ENCODE results near the gene CA9. TPM values are rescaled to one million over a fixed set of nuclear protein-coding genes. Genes with fewer than 3 reads are reported as not detected.
"Not testable (repeated sequence)": the region's sequence is repeated elsewhere in the genome, so short reads cannot be mapped to it uniquely, and the experiment has no call there.

Gene CA9
- total and polyA plus RNA-seq, 4 donors = 0.88 to 2.4 (median 1.3) TPM

GRCh38 chr9:35629597-35629996 is 44.1 kb upstream of the CA9 start:
- no peak overlapping the region for H3K27ac ChIP-seq (ENCODE audit: low read depth in 1 of 2, low read length in 1 of 2)
- no peak for ATAC-seq (ENCODE audit: insufficient read depth, low FRiP score)
- H3K27me3 ChIP-seq (ENCODE audit: control insufficient read depth in 3 of 3, insufficient read depth in 3 of 3, low read length in 2 of 3) = no peaks in the 10 kb centered on the region
- 89 to 95% methylated on average over 5 of the region's 5 CpGs for WGBS, 2 donors
- H3K4me1 ChIP-seq (ENCODE audit: control insufficient read depth in 5 of 5, insufficient read depth in 5 of 5, low read length in 5 of 5) = no peaks in the 10 kb centered on the region
- no peak overlapping the region for H3K9ac ChIP-seq (ENCODE audit: insufficient read depth in 1 of 2, low read length in 2 of 2)
- H3K4me3 ChIP-seq = no peak overlapping the region
- TF ChIP-seq, protein P1, sequence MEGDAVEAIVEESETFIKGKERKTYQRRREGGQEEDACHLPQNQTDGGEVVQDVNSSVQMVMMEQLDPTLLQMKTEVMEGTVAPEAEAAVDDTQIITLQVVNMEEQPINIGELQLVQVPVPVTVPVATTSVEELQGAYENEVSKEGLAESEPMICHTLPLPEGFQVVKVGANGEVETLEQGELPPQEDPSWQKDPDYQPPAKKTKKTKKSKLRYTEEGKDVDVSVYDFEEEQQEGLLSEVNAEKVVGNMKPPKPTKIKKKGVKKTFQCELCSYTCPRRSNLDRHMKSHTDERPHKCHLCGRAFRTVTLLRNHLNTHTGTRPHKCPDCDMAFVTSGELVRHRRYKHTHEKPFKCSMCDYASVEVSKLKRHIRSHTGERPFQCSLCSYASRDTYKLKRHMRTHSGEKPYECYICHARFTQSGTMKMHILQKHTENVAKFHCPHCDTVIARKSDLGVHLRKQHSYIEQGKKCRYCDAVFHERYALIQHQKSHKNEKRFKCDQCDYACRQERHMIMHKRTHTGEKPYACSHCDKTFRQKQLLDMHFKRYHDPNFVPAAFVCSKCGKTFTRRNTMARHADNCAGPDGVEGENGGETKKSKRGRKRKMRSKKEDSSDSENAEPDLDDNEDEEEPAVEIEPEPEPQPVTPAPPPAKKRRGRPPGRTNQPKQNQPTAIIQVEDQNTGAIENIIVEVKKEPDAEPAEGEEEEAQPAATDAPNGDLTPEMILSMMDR (IDR thresholded peaks at IDR 0.05; ENCODE audit: control extremely low read depth, extremely low read depth) = no peak
- H3K36me3 ChIP-seq (ENCODE audit: control insufficient read depth in 4 of 4, insufficient read depth in 4 of 4, low read length in 4 of 4) = no peaks in the 10 kb centered on the region
- DNase-seq = no peak
- H3K9me3 ChIP-seq (ENCODE audit: control insufficient read depth in 4 of 4, insufficient read depth in 3 of 4, low read length in 3 of 4) = no peaks in the 10 kb centered on the region

- TF ChIP-seq, protein P1 (IDR thresholded peaks at IDR 0.05; ENCODE audit: control extremely low read depth, extremely low read depth) = no peak
- ATAC-seq (ENCODE audit: insufficient read depth, low FRiP score) (no peak), DNase-seq (no peak)
- Histone ChIP-seq H3K27ac (ENCODE audit: low read depth in 1 of 2, low read length in 1 of 2) (no peak overlapping the region), H3K9me3 (ENCODE audit: control insufficient read depth in 4 of 4, insufficient read depth in 3 of 4, low read length in 3 of 4) (no peaks in the 10 kb centered on the region), H3K9ac (ENCODE audit: insufficient read depth in 1 of 2, low read length in 2 of 2) (no peak overlapping the region), H3K36me3 (ENCODE audit: control insufficient read depth in 4 of 4, insufficient read depth in 4 of 4, low read length in 4 of 4) (no peaks in the 10 kb centered on the region), H3K4me3 (no peak overlapping the region), H3K4me1 (ENCODE audit: control insufficient read depth in 5 of 5, insufficient read depth in 5 of 5, low read length in 5 of 5) (peaks cover 0 to 5% (median 0%) of the 10 kb centered on the region in 5 donors), H3K27me3 (ENCODE audit: control insufficient read depth in 3 of 3, insufficient read depth in 3 of 3, low read length in 2 of 3) (no peaks in the 10 kb centered on the region)
Observed at GRCh38 chr9:35635730-35636129, 38.0 kb upstream of the CA9 start.

GRCh38 chr9:35636135-35636876 is 37.4 kb upstream of the CA9 start:
- H3K36me3 ChIP-seq (ENCODE audit: control insufficient read depth in 4 of 4, insufficient read depth in 4 of 4, low read length in 4 of 4) = no peaks in the 10 kb centered on the region
- ATAC-seq (ENCODE audit: insufficient read depth, low FRiP score) (no peak), DNase-seq (no peak)
- peak overlapping the region in 1 of 2 donors; percentile 4 for H3K27ac ChIP-seq (ENCODE audit: low read depth in 1 of 2, low read length in 1 of 2)
- WGBS, 2 donors = 74 to 77% methylated on average over 9 of the region's 9 CpGs
- H3K27me3 ChIP-seq (ENCODE audit: control insufficient read depth in 3 of 3, insufficient read depth in 3 of 3, low read length in 2 of 3) = no peaks in the 10 kb centered on the region
- no peak overlapping the region for H3K9ac ChIP-seq (ENCODE audit: insufficient read depth in 1 of 2, low read length in 2 of 2)
- no peaks in the 10 kb centered on the region for H3K9me3 ChIP-seq (ENCODE audit: control insufficient read depth in 4 of 4, insufficient read depth in 3 of 4, low read length in 3 of 4)
- TF ChIP-seq, protein P1 (IDR thresholded peaks at IDR 0.05; ENCODE audit: control extremely low read depth, extremely low read depth) = no peak
- H3K4me3 ChIP-seq = no peak overlapping the region
- peaks cover 0 to 5% (median 0%) of the 10 kb centered on the region in 5 donors for H3K4me1 ChIP-seq (ENCODE audit: control insufficient read depth in 5 of 5, insufficient read depth in 5 of 5, low read length in 5 of 5)

DNA sequence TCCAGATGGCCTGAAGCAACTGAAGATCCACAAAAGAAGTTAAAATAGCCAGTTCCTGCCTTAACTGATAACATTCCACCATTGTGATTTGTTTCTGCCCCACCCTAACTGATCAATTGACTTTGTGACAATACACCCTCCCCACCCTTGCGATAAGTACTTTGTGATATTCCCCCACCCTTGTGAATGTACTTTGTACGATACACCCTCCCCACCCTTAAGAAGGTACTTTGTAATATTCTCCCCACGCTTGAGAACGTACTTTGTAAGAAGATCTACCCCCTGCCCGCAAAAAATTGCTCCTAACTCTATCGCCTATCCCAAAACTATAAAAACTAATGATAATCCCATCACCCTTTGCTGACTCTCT is 36.9 kb upstream of the CA9 start:
- not testable (repeated sequence) for H3K9ac ChIP-seq (ENCODE audit: insufficient read depth in 1 of 2, low read length in 2 of 2); H3K4me1 ChIP-seq (ENCODE audit: control insufficient read depth in 5 of 5, insufficient read depth in 5 of 5, low read length in 5 of 5); H3K27ac ChIP-seq (ENCODE audit: low read depth in 1 of 2, low read length in 1 of 2); H3K27me3 ChIP-seq (ENCODE audit: control insufficient read depth in 3 of 3, insufficient read depth in 3 of 3, low read length in 2 of 3); DNase-seq; ATAC-seq (ENCODE audit: insufficient read depth, low FRiP score); H3K36me3 ChIP-seq (ENCODE audit: control insufficient read depth in 4 of 4, insufficient read depth in 4 of 4, low read length in 4 of 4); H3K9me3 ChIP-seq (ENCODE audit: control insufficient read depth in 4 of 4, insufficient read depth in 3 of 4, low read length in 3 of 4); H3K4me3 ChIP-seq
- WGBS, 2 donors = 96 to 97% methylated on average over 6 of the region's 6 CpGs

- not testable (repeated sequence) for H3K36me3 ChIP-seq (ENCODE audit: control insufficient read depth in 4 of 4, insufficient read depth in 4 of 4, low read length in 4 of 4); DNase-seq; H3K4me3 ChIP-seq; H3K9ac ChIP-seq (ENCODE audit: insufficient read depth in 1 of 2, low read length in 2 of 2); H3K27ac ChIP-seq (ENCODE audit: low read depth in 1 of 2, low read length in 1 of 2); H3K27me3 ChIP-seq (ENCODE audit: control insufficient read depth in 3 of 3, insufficient read depth in 3 of 3, low read length in 2 of 3); H3K4me1 ChIP-seq (ENCODE audit: control insufficient read depth in 5 of 5, insufficient read depth in 5 of 5, low read length in 5 of 5); ATAC-seq (ENCODE audit: insufficient read depth, low FRiP score); H3K9me3 ChIP-seq (ENCODE audit: control insufficient read depth in 4 of 4, insufficient read depth in 3 of 4, low read length in 3 of 4)
- WGBS, 2 donors = 97% methylated on average over 9 of the region's 9 CpGs
Observed at GRCh38 chr9:35637427-35637955, 36.2 kb upstream of the CA9 start.

- DNase-seq; H3K27me3 ChIP-seq (ENCODE audit: control insufficient read depth in 3 of 3, insufficient read depth in 3 of 3, low read length in 2 of 3); H3K36me3 ChIP-seq (ENCODE audit: control insufficient read depth in 4 of 4, insufficient read depth in 4 of 4, low read length in 4 of 4); H3K27ac ChIP-seq (ENCODE audit: low read depth in 1 of 2, low read length in 1 of 2); ATAC-seq (ENCODE audit: insufficient read depth, low FRiP score); H3K9me3 ChIP-seq (ENCODE audit: control insufficient read depth in 4 of 4, insufficient read depth in 3 of 4, low read length in 3 of 4); H3K9ac ChIP-seq (ENCODE audit: insufficient read depth in 1 of 2, low read length in 2 of 2); H3K4me3 ChIP-seq; H3K4me1 ChIP-seq (ENCODE audit: control insufficient read depth in 5 of 5, insufficient read depth in 5 of 5, low read length in 5 of 5): not testable (repeated sequence)
- 49 to 60% methylated on average over 7 of the region's 8 CpGs for WGBS, 2 donors
Observed at GRCh38 chr9:35638751-35639150, 35.0 kb upstream of the CA9 start.
